KOPT-K1 (cell line): Measurements from ENCODE around the gene ERC1.
"Not testable (repeated sequence)": the region's sequence is repeated elsewhere in the genome, so short reads cannot be mapped to it uniquely, and the experiment has no call there.

Experiments
- H3K27ac ChIP-seq: fragments of 200-600 bp; sonication (generic); 2 replicates; pipeline ENCODE4 v1.5.1; 2016; ENCODE audit warnings: antibody characterized with exemption, mild to moderate bottlenecking, low read depth, low read length; ENCODE audit not compliant: poor library complexity, severe bottlenecking
- H3K36me3 ChIP-seq: fragments of 200-600 bp; sonication (generic); 2 replicates; pipeline ENCODE4 v1.5.1; 2017; ENCODE audit warnings: antibody characterized with exemption, mild to moderate bottlenecking, low read length, moderate library complexity; ENCODE audit not compliant: insufficient read depth
- H3K9me3 ChIP-seq: fragments of 200-600 bp; sonication (generic); 2 replicates; pipeline ENCODE4 v1.5.1; 2017; ENCODE audit warnings: antibody characterized with exemption, low read length, mild to moderate bottlenecking; ENCODE audit not compliant: insufficient read depth, poor library complexity, severe bottlenecking

The ERC1 gene

DNA sequence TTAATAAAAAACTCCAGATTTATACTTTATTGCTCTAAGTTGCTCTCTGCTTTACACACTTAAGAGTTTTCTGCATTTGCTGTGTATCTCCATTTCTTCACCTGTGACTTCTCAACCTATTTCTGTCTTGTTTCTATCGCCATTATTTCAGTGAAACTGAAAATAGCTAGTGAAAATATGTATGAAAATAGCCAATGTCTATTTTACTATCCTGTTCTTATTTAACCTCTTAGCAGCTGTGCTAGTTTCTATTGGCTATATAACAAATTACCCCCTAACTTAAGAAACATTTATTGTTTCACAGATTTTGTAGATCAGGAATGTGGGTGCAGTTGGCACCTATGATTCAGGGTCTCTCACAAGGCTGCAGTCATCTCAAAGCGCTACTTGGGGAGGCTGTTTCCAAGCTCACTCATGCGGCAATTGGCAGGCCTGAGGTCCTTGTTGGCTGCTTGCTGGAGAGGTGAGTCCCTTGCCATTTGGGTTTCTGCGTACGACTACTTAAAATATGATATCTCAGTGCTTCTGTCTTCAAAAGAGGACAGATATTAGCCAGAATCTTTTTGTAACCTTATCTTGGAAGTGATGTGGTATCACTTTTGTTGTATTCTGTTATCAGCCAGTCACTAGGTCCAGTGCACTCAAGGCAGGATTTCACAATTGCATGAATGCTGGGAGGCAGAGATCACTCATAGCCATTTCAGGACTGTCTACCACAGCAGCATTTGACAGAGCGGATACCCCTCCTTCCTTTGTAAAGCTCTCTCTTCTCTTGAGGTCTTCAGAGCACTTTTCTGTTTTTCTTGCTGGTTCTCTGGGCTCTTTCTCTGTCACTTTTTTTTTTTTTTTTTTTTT, 7.2 kb downstream of the ERC1 start:
- no peaks in the 10 kb centered on the region for H3K36me3 ChIP-seq
- no peak overlapping the region for H3K27ac ChIP-seq
- H3K9me3 ChIP-seq = no peaks in the 10 kb centered on the region

DNA sequence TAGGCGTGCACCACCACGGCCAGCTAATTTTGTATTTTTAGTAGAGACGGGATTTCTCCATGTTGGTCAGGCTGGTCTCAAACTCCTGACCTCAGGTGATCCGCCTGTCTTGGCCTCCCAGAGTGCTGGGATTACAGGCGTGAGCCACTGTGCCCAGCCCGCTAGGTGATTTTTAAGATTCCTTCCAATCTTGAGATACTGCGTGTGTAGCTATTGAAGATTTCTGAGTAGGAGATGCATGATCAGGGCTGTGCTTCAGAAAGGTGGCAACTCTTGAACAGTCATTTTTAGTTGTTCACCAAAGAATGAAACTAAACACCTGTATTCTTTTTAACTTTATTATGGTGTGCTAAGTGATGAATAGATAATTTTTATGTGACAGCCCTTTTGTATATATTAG, 8.7 kb downstream of the ERC1 start:
- not testable (repeated sequence) for H3K36me3 ChIP-seq, H3K27ac ChIP-seq, H3K9me3 ChIP-seq

DNA sequence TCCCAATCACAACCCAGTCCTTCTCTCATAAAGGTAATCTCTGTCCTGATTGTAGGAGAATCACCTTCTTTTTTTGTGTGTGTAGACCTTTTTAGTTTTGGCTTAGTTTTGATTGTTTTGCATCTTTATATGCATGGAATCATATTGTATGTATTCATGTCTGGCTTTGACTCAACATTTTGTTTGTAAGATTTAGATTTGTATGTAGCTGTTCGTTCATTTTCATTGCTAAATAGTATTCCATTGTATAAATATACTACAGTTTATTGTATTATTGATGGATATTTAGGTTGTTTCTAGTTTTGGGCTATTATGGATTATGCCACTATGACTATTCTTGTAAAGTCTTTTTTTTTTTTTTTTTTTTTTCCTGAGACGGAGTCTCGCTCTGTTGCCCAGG, 10.5 kb downstream of the ERC1 start:
- H3K27ac ChIP-seq = no peak overlapping the region
- no peaks in the 10 kb centered on the region for H3K36me3 ChIP-seq
- no peaks in the 10 kb centered on the region for H3K9me3 ChIP-seq

DNA sequence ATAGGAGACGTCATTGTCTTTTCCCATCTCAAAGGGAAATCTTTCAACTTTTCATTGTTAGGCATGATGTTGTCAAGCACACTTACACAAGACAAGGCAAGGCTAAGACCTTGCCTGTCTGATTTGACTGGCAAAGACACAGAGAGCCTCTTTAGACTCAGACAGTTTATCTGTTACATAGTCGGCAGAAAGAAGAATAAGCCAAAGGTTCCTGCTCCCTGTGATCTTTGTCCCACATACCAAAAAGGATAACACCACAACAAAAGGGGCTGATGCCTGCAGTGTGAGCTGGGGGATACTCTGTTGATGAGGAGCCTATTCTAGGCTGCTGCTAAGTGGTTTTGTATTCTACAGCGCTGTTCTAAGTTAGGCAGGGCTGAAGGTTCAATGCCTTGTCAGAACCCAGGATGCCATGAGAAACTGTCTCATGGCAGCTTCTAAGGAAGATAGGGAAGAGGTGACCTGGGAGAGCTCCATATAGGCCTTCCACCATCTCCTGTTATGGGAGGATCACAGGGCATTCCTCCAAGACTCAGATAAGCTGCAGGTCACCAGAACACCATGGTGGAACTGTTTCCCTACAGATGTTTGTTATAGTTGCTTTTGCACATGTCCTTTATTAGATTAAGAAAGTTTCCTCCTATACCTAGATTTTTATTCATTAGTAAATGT, 12.7 kb downstream of the ERC1 start:
- Histone ChIP-seq H3K36me3 (no peaks in the 10 kb centered on the region), H3K9me3 (no peaks in the 10 kb centered on the region), H3K27ac (no peak overlapping the region)

DNA sequence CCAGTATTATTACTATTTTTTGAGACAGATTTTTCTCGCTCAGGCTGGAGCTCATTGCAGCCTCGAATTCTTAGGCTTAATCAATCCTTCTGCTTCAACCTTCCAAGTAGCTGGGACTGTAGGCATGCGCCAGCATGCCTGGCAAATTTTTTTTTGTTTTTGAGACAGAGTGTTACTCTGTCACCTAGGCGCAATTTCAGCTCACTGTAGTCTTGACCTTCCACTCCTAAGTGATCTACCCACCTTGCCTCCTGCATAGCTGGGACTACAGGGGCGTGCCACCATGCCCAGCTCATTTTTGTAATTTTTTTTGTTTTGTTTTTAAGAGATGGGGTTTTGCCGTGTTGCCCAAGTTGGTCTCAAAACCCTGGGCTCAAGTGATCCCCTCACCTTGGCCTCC, 15.2 kb downstream of the ERC1 start:
- H3K27ac ChIP-seq = no peak overlapping the region
- H3K36me3 ChIP-seq = no peaks in the 10 kb centered on the region
- H3K9me3 ChIP-seq = no peaks in the 10 kb centered on the region

DNA sequence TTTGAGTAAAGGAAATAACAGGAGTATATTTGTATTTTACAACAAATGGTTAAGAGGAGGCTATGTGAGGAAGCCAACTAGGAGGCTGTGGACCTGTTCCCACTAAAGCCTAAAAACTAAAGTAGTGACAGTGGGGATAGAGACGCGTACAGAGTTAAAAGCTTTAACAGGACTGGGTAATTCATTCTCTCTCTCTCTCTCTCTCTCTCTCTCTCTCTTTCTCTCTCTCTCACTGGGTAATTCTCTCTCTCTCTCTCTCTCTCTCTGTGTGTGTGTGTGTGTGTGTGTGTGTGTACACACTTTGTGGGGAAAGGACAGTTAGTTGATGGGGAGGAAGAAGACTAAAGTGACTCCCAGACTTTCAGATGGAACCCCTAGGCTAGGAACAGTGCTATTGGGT, 16.3 kb downstream of the ERC1 start:
- Histone ChIP-seq H3K36me3 (no peaks in the 10 kb centered on the region), H3K9me3 (no peaks in the 10 kb centered on the region), H3K27ac (no peak overlapping the region)

DNA sequence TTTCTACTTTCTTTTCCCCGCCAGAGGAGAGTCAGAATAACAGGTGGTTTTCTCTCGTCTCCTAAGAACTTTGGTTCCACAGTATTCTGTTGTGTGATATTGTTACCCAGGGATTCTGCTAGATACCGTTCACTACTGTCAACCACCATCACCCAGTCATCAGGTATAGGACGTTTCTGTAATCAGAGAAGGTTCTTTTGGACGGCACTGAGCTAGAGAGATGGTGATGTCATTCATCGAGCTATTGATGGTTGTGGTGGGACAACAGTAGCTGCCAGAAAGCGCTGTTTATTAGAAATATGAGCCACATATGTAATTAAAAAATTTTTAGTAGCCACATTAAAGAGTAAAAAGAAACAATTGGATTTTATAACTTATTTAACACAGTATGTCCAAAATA, 17.0 kb downstream of the ERC1 start:
- H3K36me3 ChIP-seq = no peaks in the 10 kb centered on the region
- no peak overlapping the region for H3K27ac ChIP-seq
- H3K9me3 ChIP-seq = no peaks in the 10 kb centered on the region

DNA sequence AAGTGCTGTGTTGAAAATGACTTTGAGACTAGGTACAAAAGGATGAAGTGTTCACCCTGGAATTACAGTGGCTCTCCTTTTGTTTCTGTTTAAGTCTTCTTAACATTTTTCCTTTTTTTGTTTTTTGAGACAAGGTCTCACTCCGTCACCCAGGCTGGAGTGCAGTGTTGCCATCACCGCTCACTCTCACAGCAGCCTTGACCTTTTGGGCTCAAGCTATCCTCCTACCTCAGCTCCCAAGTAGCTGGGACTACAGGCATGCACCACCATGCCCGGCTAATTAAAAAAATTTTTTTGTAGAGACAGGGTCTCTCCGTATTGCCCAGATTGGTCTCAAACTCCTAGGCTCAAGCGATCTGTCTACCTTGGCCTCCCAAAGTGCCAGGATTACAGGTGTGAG, 20.1 kb downstream of the ERC1 start:
- H3K36me3 ChIP-seq = no peaks in the 10 kb centered on the region
- H3K9me3 ChIP-seq = no peaks in the 10 kb centered on the region
- H3K27ac ChIP-seq = no peak overlapping the region

DNA sequence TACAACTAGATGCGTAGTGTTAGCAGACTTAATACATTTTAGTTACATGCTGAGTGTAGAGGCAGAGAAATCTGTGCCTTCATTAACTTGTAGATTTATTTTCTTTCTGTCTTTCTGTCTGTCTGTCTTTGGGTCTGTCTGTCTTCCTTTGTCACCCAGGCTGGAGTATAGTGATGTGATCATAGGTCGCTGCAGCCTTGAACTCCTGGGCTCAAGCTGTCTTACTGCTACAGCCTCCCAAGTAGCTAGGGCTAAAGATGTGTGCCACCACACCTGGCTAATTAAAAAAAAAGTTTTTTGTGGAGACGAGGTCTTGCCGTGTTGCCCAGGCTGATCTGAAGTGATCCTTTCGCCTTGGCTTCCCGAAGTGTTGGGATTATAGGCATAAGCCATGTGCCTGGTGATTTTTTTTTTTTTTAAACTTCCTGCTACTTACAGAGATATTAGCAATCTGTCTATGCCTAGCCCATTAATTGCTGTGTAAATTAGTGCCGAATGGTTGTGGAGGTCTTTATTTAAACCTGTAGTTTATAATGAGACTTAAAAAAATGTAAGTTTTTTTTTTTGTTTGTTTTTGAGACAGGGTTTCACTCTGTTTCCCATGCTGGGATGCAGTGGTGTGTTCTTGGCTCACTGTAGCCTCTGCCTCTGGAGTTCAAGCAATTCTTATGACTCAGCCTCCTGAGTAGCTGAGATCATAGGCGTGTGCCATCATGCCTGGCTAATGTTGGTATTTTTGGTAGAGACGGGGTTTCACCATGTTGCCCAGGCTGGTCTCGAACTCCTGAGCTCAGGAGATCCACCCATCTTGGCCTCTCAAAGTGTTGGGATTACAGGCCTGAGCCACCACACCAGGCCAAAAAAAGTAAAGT, 22.8 kb downstream of the ERC1 start:
- Histone ChIP-seq H3K9me3 (no peaks in the 10 kb centered on the region), H3K36me3 (no peaks in the 10 kb centered on the region), H3K27ac (no peak overlapping the region)

DNA sequence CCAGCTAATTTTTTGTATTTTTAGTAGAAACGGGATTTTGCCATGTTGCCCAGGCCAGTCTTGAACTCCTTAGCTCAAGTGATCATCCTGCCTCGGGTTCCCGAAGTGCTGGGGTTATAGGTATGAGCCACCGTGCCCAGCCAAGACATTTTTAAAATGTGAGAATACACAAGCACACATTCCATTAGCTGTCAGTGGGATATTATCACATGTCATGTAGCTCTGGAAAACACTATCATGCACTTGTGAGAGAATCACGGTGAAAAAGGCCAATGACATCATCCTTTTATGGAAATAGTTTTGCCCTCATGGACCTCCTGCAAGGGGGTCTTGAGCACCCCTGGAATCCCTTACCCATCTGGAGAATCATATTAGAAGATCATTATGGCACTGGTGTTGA, 28.3 kb downstream of the ERC1 start:
- no peak overlapping the region for H3K27ac ChIP-seq
- no peaks in the 10 kb centered on the region for H3K9me3 ChIP-seq
- no peaks in the 10 kb centered on the region for H3K36me3 ChIP-seq

DNA sequence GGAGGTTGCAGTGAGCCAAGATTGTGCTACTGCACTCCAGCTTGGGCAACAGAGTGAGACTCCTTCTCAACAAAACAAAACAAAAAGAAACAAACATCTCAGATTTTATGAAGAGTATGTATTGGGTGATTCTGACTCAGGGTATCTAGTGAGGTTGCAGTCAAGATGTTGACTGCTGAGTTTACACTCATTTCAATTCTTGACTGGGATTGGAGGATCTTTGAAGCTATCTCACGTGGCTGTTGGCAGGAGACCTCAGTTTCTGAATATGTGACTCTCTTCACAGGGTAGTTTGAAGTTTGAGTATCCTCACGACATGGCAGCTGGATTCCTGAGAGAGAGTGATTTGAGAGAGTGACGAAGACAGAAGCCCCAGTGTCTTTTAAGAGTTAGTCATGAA, 29.4 kb downstream of the ERC1 start:
- Histone ChIP-seq H3K27ac (no peak overlapping the region), H3K9me3 (no peaks in the 10 kb centered on the region)

DNA sequence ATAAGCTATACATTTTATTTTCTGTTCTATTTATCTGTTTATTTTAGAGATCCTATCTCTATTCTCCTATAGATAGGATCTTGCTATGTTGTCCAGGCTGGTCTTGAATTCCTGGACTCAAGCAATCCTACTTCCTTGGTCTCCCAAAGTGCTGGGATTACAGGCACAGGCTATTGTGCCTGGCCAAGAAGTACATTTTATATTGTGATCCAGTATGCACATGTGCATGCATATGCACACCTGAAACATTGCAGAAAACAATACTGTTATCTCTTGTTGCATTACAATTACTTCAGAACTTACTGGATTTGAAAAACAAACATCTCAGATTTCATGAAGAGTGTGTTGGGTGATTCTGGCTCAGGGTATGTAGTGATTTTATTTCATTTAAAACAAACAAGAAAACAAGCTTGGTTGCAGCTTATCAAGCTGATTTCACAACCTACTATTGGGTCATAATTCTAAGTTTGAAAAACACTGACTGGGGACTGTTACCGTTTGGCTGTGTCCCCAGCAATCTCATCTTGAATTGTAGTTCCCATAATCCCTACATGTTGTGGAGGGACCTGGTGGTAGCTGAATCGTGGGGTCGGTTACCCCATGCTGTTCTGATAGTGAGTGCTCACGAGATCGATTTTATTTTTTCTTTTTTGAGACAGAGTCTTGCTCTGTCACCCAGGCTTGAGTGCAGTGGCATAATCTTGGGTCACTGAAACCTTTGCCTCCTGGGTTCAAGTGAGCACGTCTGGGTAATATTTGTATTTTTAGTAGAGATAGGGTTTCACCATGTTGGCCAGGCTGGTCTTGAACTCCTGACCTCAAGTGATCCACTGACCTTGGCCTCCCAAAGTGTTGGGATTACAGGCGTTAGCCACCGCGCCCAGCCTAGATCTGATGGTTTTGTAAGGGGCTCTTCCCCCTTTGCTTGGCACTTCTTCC, 31.3 kb downstream of the ERC1 start:
- no peaks in the 10 kb centered on the region for H3K36me3 ChIP-seq

More for the DNA sequence above, 29.4 kb downstream of the ERC1 start:
- H3K36me3 ChIP-seq = no peaks in the 10 kb centered on the region

DNA sequence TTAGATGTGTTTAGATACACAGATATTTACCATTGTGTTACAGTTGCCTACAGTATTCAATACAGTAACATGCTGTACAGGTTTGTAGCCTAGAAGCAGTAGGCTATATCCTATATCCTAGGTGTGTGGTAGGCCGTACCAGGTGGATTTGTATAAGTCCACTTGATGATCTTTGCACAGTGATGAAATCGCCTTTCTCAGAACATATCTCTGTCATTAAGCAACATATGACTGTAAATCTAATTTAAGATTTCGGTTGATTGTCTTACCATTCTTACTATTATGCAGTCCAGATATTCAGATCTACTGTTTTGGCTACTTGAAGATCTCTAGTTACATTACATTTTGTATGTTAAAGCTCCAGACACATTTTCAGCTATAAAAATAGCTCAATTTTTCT, 39.8 kb downstream of the ERC1 start:
- no peak overlapping the region for H3K27ac ChIP-seq
- no peaks in the 10 kb centered on the region for H3K9me3 ChIP-seq
- H3K36me3 ChIP-seq = peaks cover 11% of the 10 kb centered on the region; the same call in 1 of the 2 replicates

More for the DNA sequence above, 31.3 kb downstream of the ERC1 start:
- Histone ChIP-seq H3K27ac (no peak overlapping the region), H3K9me3 (no peaks in the 10 kb centered on the region)

DNA sequence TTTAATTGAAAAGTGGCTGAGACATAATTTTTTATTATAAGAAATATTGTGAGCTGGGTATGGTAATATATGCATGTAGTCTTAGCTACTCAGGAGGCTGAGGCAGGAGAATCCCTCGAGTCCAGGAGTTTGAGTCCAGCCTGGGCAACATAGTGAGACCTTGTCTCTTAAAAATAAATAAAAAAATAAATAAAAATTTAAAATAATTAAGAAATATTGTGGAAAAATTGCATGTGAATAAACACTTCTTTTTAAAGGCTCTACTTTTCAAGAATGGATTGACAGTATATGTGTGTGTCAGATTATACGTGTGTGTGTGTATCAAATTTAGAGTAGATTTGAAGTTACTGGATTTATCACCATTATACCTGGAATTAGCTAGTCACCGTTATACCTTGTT, 43.2 kb downstream of the ERC1 start:
- H3K36me3 ChIP-seq = no peaks in the 10 kb centered on the region

More for the DNA sequence above, 43.2 kb downstream of the ERC1 start:
- H3K9me3 ChIP-seq = no peaks in the 10 kb centered on the region
- no peak overlapping the region for H3K27ac ChIP-seq
